ENCODE measurements around the gene CD7. TPM values are rescaled to one million over a fixed set of nuclear protein-coding genes. Genes with fewer than 3 reads are reported as not detected.

Gene CD7
- total RNA-seq, 1 experiment from 2014 or later, result 0.93 TPM

GRCh38 chr17:82295472-82295814 is 22.0 kb downstream of the CD7 start:
- Mint-ChIP-seq H3K4me1 (ENCODE audit: low read depth, unreplicated experiment) (peaks cover 17% of the 10 kb centered on the region), H3K27ac (ENCODE audit: unreplicated experiment) (peak overlapping the region; percentile 2), H3K27me3 (ENCODE audit: insufficient read depth, unreplicated experiment) (no peaks in the 10 kb centered on the region), H3K4me3 (ENCODE audit: unreplicated experiment) (peak overlapping the region; percentile 3), H3K36me3 (ENCODE audit: insufficient read depth, unreplicated experiment) (peaks cover 7% of the 10 kb centered on the region), H3K9me3 (ENCODE audit: unreplicated experiment) (no peaks in the 10 kb centered on the region)
- no peak for DNase-seq
- peaks cover 38% of the 10 kb centered on the region for H3K4me1 ChIP-seq
- intact Hi-C loops (cut with micrococcal nuclease; ENCODE audit: unreplicated experiment), result no loop called here
- POLR2A ChIA-PET, result interaction anchor here (1.1 kb wide), 1 partner anchor 22 kb away, joined by 4 read pairs; the partner anchor contains the start of gene CSNK1D
- no peaks in the 10 kb centered on the region for H3K27me3 ChIP-seq (replicated peaks; ENCODE audit: control insufficient read depth, insufficient read depth, low read length)
- TF ChIP-seq CTCF (IDR thresholded peaks at IDR 0.05; ENCODE audit: insufficient read depth in 1 of 2, low read depth in 1 of 2, low read length in 1 of 2, severe bottlenecking in 1 of 2, unreplicated experiment in 1 of 2), result no peak
- no peaks in the 10 kb centered on the region for H3K9me3 ChIP-seq
- CTCF ChIA-PET, result no interaction called here
- H3K4me3 ChIP-seq (ENCODE audit: low read depth, low read length), result no peak overlapping the region
- no TSS peak for BruUV-seq (replicated peaks)
- no peaks in the 10 kb centered on the region for H3K36me3 ChIP-seq (ENCODE audit: control insufficient read depth, insufficient read depth, low read length)

GRCh38 chr17:82294064-82294773 is 23.2 kb downstream of the CD7 start:
- Mint-ChIP-seq H3K4me3 (ENCODE audit: unreplicated experiment) (peak overlapping the region; percentile 54), H3K27me3 (ENCODE audit: insufficient read depth, unreplicated experiment) (no peaks in the 10 kb centered on the region), H3K4me1 (ENCODE audit: low read depth, unreplicated experiment) (peaks cover 29% of the 10 kb centered on the region), H3K36me3 (ENCODE audit: insufficient read depth, unreplicated experiment) (peaks cover 7% of the 10 kb centered on the region), H3K27ac (ENCODE audit: unreplicated experiment) (peak overlapping the region; percentile 10), H3K9me3 (ENCODE audit: unreplicated experiment) (no peaks in the 10 kb centered on the region)
- Histone ChIP-seq H3K36me3 (ENCODE audit: control insufficient read depth, insufficient read depth, low read length) (no peaks in the 10 kb centered on the region), H3K9me3 (no peaks in the 10 kb centered on the region), H3K4me1 (peaks cover 50% of the 10 kb centered on the region), H3K4me3 (ENCODE audit: low read depth, low read length) (no peak overlapping the region), H3K27me3 (replicated peaks; ENCODE audit: control insufficient read depth, insufficient read depth, low read length) (no peaks in the 10 kb centered on the region)
- CTCF ChIA-PET, result interaction anchor here (0.6 kb wide), 1 partner anchor 28 kb away, joined by 5 read pairs; no protein-coding TSS in a partner anchor
- TF ChIP-seq CTCF (IDR thresholded peaks at IDR 0.05; ENCODE audit: insufficient read depth in 1 of 2, low read depth in 1 of 2, low read length in 1 of 2, severe bottlenecking in 1 of 2, unreplicated experiment in 1 of 2), result no peak
- DNase-seq, result no peak
- BruUV-seq (replicated peaks), result TSS peak; percentile 61
- POLR2A ChIA-PET, result interaction anchor here (1.1 kb wide), 1 partner anchor 21 kb away, joined by 4 read pairs; the partner anchor contains the start of gene CSNK1D
- intact Hi-C loops (cut with micrococcal nuclease; ENCODE audit: unreplicated experiment), result no loop called here

- TSS peak; percentile 77 for BruUV-seq (replicated peaks)
- peaks cover 67% of the 10 kb centered on the region for H3K4me1 ChIP-seq
Observed at GRCh38 chr17:82292251-82293154, 24.9 kb downstream of the CD7 start.

More at GRCh38 chr17:82292251-82293154, 24.9 kb downstream of the CD7 start:
- Histone ChIP-seq H3K9me3 (no peaks in the 10 kb centered on the region), H3K27me3 (replicated peaks; ENCODE audit: control insufficient read depth, insufficient read depth, low read length) (no peaks in the 10 kb centered on the region), H3K36me3 (ENCODE audit: control insufficient read depth, insufficient read depth, low read length) (no peaks in the 10 kb centered on the region), H3K4me3 (ENCODE audit: low read depth, low read length) (peak overlapping the region; percentile 83)
- no peaks in the 10 kb centered on the region for H3K27me3 Mint-ChIP-seq (ENCODE audit: insufficient read depth, unreplicated experiment)
- peaks cover 7% of the 10 kb centered on the region for H3K36me3 Mint-ChIP-seq (ENCODE audit: insufficient read depth, unreplicated experiment)
- peak overlapping the region; percentile 75 for H3K4me3 Mint-ChIP-seq (ENCODE audit: unreplicated experiment)
- intact Hi-C loops (cut with micrococcal nuclease; ENCODE audit: unreplicated experiment), result loop anchor here (1.0 kb wide), 1 partner anchor 25 kb away; no protein-coding TSS in a partner anchor
- H3K27ac Mint-ChIP-seq (ENCODE audit: unreplicated experiment), result peak overlapping the region; percentile 73
- peak; percentile 97 to 98 for DNase-seq
- CTCF ChIA-PET, result interaction anchor here (0.6 to 1.0 kb wide), 6 partner anchors 7 to 1023 kb away, joined by 3 to 5 read pairs (median 3); no protein-coding TSS in a partner anchor
- TF ChIP-seq CTCF (IDR thresholded peaks at IDR 0.05; ENCODE audit: insufficient read depth in 1 of 2, low read depth in 1 of 2, low read length in 1 of 2, severe bottlenecking in 1 of 2, unreplicated experiment in 1 of 2), result no peak
- peaks cover 46% of the 10 kb centered on the region for H3K4me1 Mint-ChIP-seq (ENCODE audit: low read depth, unreplicated experiment)
- no peaks in the 10 kb centered on the region for H3K9me3 Mint-ChIP-seq (ENCODE audit: unreplicated experiment)
- POLR2A ChIA-PET, result interaction anchor here (0.5 to 1.4 kb wide), 13 partner anchors 8 to 194 kb away, joined by 3 to 9 read pairs (median 3); partner anchors contain the start of genes CSNK1D and FASN
